Glomerular endothelial cell (primary cell): ENCODE data around the gene HOXB3. TPM values are rescaled to one million over a fixed set of nuclear protein-coding genes. Genes with fewer than 3 reads are reported as not detected.

Experiments used
- DNase-seq: peaks from one replicate; pipeline ENCODE4 v3.0.0-alpha.2; 2011; ENCODE audit warnings: low read depth, low spot score; ENCODE audit errors: extremely low read depth
- total RNA-seq: library from RNA; depleted of rRNA; stranded (reverse); fragments of >200 nt; gene quantifications from 2 replicates; pipeline ENCODE4 v1.2.3, GENCODE V29; 2015

Gene HOXB3
- total RNA-seq, 1 donor from 2014 or later: 48.0 TPM

- DNase-seq: no peak
Observed at GRCh38 chr17:48600244-48601098, 10.4 kb upstream of the HOXB3 start.

- DNase-seq: no peak
Observed at GRCh38 chr17:48599354-48599753, 9.3 kb upstream of the HOXB3 start.

GRCh38 chr17:48598736-48599135 lies 8.7 kb upstream of the HOXB3 start:
- no peak for DNase-seq

GRCh38 chr17:48597778-48598631 lies 8.0 kb upstream of the HOXB3 start:
- no peak for DNase-seq

- DNase-seq: no peak
Observed at GRCh38 chr17:48597528-48597777, 7.4 kb upstream of the HOXB3 start.

- no peak for DNase-seq
Observed at GRCh38 chr17:48596735-48597527, 6.9 kb upstream of the HOXB3 start.

- DNase-seq: no peak
Observed at GRCh38 chr17:48596000-48596734, 6.1 kb upstream of the HOXB3 start.

GRCh38 chr17:48595278-48595999 lies 5.4 kb upstream of the HOXB3 start:
- DNase-seq: no peak

- DNase-seq: no peak
Observed at GRCh38 chr17:48594538-48595277, 4.7 kb upstream of the HOXB3 start.

GRCh38 chr17:48593840-48594537 lies 3.9 kb upstream of the HOXB3 start:
- DNase-seq: no peak

GRCh38 chr17:48593126-48593829 lies 3.2 kb upstream of the HOXB3 start, which contains the start of gene HOXB5:
HOXB5 (minus strand) TSS chr17:48593779; CDS start chr17:48593682, 97 bp downstream.
- no peak for DNase-seq

- no peak for DNase-seq
Observed at GRCh38 chr17:48592577-48592976, 2.5 kb upstream of the HOXB3 start.

GRCh38 chr17:48592057-48592514 lies 2.0 kb upstream of the HOXB3 start:
- DNase-seq: no peak

- DNase-seq: no peak
Observed at GRCh38 chr17:48591255-48592056, 1.4 kb upstream of the HOXB3 start.

- DNase-seq: no peak
Observed at GRCh38 chr17:48590607-48591161, 643 bp upstream of the HOXB3 start.

- DNase-seq: no peak
Observed at GRCh38 chr17:48589060-48589830, 796 bp downstream of the HOXB3 start.
